ENCODE data around the gene LRBA.
"Not testable (repeated sequence)": the region's sequence is repeated elsewhere in the genome, so short reads cannot be mapped to it uniquely, and the experiment has no call there.

Gene LRBA

DNA sequence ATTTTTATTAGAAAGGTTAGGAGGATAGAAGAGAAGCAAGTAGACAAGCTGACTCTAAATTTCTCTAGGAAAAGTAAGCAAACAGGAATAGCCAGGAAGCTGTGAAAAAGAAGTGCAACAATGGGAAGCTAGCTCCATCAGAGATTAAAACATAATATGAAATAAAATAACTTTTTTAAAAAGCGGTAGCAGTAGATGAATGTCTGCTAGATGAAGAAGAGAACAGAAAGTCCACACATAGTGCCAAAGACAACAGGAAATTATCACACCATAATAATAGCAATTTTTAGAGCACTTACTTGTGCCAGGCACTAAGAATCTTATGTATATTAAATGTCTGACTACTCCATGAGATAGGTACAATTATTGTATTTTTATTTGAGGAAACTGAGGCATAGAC lies 53.5 kb downstream of the LRBA start:
- no peak overlapping the region for H3K27ac ChIP-seq (ENCODE audit: low read length)
- H3K36me3 ChIP-seq (replicated peaks; ENCODE audit: insufficient read depth, low read length), result no peaks in the 10 kb centered on the region
- no peak for DNase-seq
- peaks cover 48% of the 10 kb centered on the region for H3K79me2 ChIP-seq (ENCODE audit: low read length)
- H3K27me3 ChIP-seq (replicated peaks; ENCODE audit: insufficient read depth, low read length), result no peaks in the 10 kb centered on the region
- 0 out of 2 replicates have a peak, but pooled peaks cover 8% of the 10 kb centered on the region for H3F3A ChIP-seq (ENCODE audit: insufficient read depth, low read length)
- no peak overlapping the region for H3K9ac ChIP-seq (ENCODE audit: low read length)
- H4K20me1 ChIP-seq (ENCODE audit: insufficient read depth, low read length), result no peaks in the 10 kb centered on the region; the same call in 1 of the 2 replicates
- H3K4me2 ChIP-seq (ENCODE audit: low read depth, low read length), result no peak overlapping the region
- H3K4me1 ChIP-seq (ENCODE audit: low read length), result peaks cover 7% of the 10 kb centered on the region; the same call in 1 of the 2 replicates
- no peaks in the 10 kb centered on the region for H3K9me3 ChIP-seq (replicated peaks; ENCODE audit: insufficient read depth, low read length)
- H2AFZ ChIP-seq (ENCODE audit: low read length), result no peak overlapping the region
- no peak for TF ChIP-seq EZH2 (optimal IDR thresholded peaks at IDR 0.05; ENCODE audit: low read depth, low read length)
- TF ChIP-seq, protein P1, sequence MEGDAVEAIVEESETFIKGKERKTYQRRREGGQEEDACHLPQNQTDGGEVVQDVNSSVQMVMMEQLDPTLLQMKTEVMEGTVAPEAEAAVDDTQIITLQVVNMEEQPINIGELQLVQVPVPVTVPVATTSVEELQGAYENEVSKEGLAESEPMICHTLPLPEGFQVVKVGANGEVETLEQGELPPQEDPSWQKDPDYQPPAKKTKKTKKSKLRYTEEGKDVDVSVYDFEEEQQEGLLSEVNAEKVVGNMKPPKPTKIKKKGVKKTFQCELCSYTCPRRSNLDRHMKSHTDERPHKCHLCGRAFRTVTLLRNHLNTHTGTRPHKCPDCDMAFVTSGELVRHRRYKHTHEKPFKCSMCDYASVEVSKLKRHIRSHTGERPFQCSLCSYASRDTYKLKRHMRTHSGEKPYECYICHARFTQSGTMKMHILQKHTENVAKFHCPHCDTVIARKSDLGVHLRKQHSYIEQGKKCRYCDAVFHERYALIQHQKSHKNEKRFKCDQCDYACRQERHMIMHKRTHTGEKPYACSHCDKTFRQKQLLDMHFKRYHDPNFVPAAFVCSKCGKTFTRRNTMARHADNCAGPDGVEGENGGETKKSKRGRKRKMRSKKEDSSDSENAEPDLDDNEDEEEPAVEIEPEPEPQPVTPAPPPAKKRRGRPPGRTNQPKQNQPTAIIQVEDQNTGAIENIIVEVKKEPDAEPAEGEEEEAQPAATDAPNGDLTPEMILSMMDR (IDR thresholded peaks at IDR 0.05; ENCODE audit: low read length), result no peak
- TF ChIP-seq EZH2phosphoT487 (IDR thresholded peaks at IDR 0.05; ENCODE audit: low read length), result no peak
- no peak overlapping the region for H3K4me3 ChIP-seq (ENCODE audit: low read length)
- no peaks in the 10 kb centered on the region for H3K9me2 ChIP-seq (replicated peaks; ENCODE audit: insufficient read depth, low read length)

DNA sequence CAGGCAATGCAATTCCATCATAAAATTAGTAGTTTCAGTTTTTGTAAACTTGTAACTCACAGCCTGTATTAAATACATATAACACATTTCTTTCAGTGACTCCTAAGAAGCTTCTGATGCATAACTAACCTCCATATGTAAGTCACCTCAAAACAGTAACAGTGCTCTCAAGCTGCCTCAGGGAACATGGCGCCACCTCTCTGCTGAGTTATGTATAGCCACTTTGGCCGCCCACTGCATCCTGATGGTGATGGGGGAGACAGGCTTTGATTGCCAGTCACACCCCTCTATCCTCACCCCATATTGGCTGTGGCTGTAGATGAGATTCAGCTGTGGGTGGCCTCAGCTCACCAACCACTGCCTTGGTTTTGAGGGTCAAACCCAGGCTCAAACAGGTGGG lies 54.3 kb downstream of the LRBA start:
- Histone ChIP-seq H3K9me2 (replicated peaks; ENCODE audit: insufficient read depth, low read length) (no peaks in the 10 kb centered on the region), H3K4me1 (ENCODE audit: low read length) (peaks cover 7% of the 10 kb centered on the region; the same call in 1 of the 2 replicates), H3F3A (ENCODE audit: insufficient read depth, low read length) (0 out of 2 replicates have a peak, but pooled peaks cover 8% of the 10 kb centered on the region), H3K36me3 (replicated peaks; ENCODE audit: insufficient read depth, low read length) (no peaks in the 10 kb centered on the region), H3K4me3 (ENCODE audit: low read length) (no peak overlapping the region), H3K9ac (ENCODE audit: low read length) (no peak overlapping the region), H3K27me3 (replicated peaks; ENCODE audit: insufficient read depth, low read length) (no peaks in the 10 kb centered on the region), H4K20me1 (ENCODE audit: insufficient read depth, low read length) (no peaks in the 10 kb centered on the region; the same call in 1 of the 2 replicates), H3K9me3 (replicated peaks; ENCODE audit: insufficient read depth, low read length) (no peaks in the 10 kb centered on the region), H3K27ac (ENCODE audit: low read length) (no peak overlapping the region), H3K4me2 (ENCODE audit: low read depth, low read length) (no peak overlapping the region), H3K79me2 (ENCODE audit: low read length) (peaks cover 50% of the 10 kb centered on the region), H2AFZ (ENCODE audit: low read length) (no peak overlapping the region)
- DNase-seq, result peak; percentile 33
- TF ChIP-seq EZH2 (optimal IDR thresholded peaks at IDR 0.05; ENCODE audit: low read depth, low read length), result no peak
- TF ChIP-seq, protein P1 (IDR thresholded peaks at IDR 0.05; ENCODE audit: low read length), result peak; percentile 65

DNA sequence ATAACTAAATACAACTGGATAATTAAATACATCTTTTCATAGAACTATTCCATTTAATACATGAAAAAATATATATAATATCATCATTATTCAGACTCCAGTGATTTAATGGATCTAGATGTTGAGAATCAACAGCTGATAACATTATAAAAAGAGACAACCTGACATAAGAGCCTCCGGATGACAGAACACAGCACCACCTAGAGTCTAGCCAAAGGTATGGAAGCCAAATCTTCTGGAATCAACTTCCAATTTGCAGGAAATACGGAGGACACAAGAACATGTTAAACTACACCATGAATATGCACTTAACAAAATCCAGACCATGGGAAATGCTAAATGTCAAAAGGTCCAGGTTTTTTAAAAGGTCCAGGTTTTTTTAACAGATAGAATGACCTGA lies 55.0 kb downstream of the LRBA start:
- H2AFZ ChIP-seq (ENCODE audit: low read length), result no peak overlapping the region
- DNase-seq, result no peak
- no peak overlapping the region for H3K9ac ChIP-seq (ENCODE audit: low read length)
- no peaks in the 10 kb centered on the region for H3K36me3 ChIP-seq (replicated peaks; ENCODE audit: insufficient read depth, low read length)
- H3K27ac ChIP-seq (ENCODE audit: low read length), result no peak overlapping the region
- H3K4me1 ChIP-seq (ENCODE audit: low read length), result peaks cover 7% of the 10 kb centered on the region; the same call in 1 of the 2 replicates
- H3K27me3 ChIP-seq (replicated peaks; ENCODE audit: insufficient read depth, low read length), result no peaks in the 10 kb centered on the region
- H3K4me3 ChIP-seq (ENCODE audit: low read length), result no peak overlapping the region
- H3K79me2 ChIP-seq (ENCODE audit: low read length), result peaks cover 43% of the 10 kb centered on the region
- no peaks in the 10 kb centered on the region; the same call in 1 of the 2 replicates for H4K20me1 ChIP-seq (ENCODE audit: insufficient read depth, low read length)
- H3K9me2 ChIP-seq (replicated peaks; ENCODE audit: insufficient read depth, low read length), result no peaks in the 10 kb centered on the region
- H3K4me2 ChIP-seq (ENCODE audit: low read depth, low read length), result no peak overlapping the region
- no peak for TF ChIP-seq EZH2 (optimal IDR thresholded peaks at IDR 0.05; ENCODE audit: low read depth, low read length)
- TF ChIP-seq, protein P1 (IDR thresholded peaks at IDR 0.05; ENCODE audit: low read length), result peak; percentile 48
- no peaks in the 10 kb centered on the region for H3K9me3 ChIP-seq (replicated peaks; ENCODE audit: insufficient read depth, low read length)
- H3F3A ChIP-seq (ENCODE audit: insufficient read depth, low read length), result peaks cover 11% of the 10 kb centered on the region; the same call in 1 of the 2 replicates

DNA sequence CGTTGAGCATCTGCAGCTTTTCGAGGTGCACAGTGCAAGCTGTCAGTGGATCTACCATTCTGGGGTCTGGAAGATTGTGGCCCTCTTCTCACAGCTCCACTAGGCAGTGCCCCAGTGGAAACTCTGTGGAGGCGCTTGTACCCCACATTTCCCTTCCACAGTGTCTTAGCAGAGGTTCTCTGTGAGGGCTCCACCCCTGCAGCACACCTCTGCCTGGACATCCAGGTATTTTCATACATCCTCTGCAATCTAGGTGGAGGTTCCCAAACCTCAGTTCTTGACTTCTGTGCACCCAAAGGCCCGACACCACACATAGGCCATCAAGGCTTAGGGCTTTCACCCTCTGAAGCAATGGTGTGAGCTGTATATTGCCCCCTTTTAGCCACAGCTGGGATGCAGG lies 57.1 kb downstream of the LRBA start:
- H2AFZ ChIP-seq (ENCODE audit: low read length); H3K36me3 ChIP-seq (replicated peaks; ENCODE audit: insufficient read depth, low read length); H3K4me1 ChIP-seq (ENCODE audit: low read length); H3K9ac ChIP-seq (ENCODE audit: low read length); H3K27ac ChIP-seq (ENCODE audit: low read length); H3K9me3 ChIP-seq (replicated peaks; ENCODE audit: insufficient read depth, low read length); H3K4me2 ChIP-seq (ENCODE audit: low read depth, low read length); H3K4me3 ChIP-seq (ENCODE audit: low read length); H3K9me2 ChIP-seq (replicated peaks; ENCODE audit: insufficient read depth, low read length); DNase-seq; H4K20me1 ChIP-seq (ENCODE audit: insufficient read depth, low read length); H3K27me3 ChIP-seq (replicated peaks; ENCODE audit: insufficient read depth, low read length): not testable (repeated sequence)
- peaks cover 43% of the 10 kb centered on the region for H3K79me2 ChIP-seq (ENCODE audit: low read length)
- peaks cover 16% of the 10 kb centered on the region for H3F3A ChIP-seq (ENCODE audit: insufficient read depth, low read length)

DNA sequence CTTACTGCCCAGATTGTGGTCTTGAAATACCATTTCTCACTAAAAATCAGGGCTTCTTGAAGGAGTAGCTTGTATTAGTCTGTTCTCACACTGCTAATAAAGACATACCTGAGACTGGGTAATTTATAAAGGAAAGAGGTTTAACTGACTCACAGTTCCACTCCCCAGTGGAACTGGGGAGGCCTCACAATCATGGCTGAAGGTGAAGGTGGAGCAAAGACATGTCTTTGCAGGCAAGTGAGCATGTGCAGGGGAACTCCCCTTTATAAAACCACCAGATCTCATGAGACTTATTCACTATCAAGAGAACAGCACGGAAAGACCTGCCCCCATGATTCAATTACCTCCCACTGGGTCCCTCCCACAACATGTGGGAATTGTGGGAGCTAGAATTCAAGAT lies 58.0 kb downstream of the LRBA start:
- H3K9ac ChIP-seq (ENCODE audit: low read length); H3K9me3 ChIP-seq (replicated peaks; ENCODE audit: insufficient read depth, low read length); H4K20me1 ChIP-seq (ENCODE audit: insufficient read depth, low read length); DNase-seq; H3K36me3 ChIP-seq (replicated peaks; ENCODE audit: insufficient read depth, low read length); H3K4me2 ChIP-seq (ENCODE audit: low read depth, low read length); H3K27me3 ChIP-seq (replicated peaks; ENCODE audit: insufficient read depth, low read length); H2AFZ ChIP-seq (ENCODE audit: low read length); H3K9me2 ChIP-seq (replicated peaks; ENCODE audit: insufficient read depth, low read length); H3K4me3 ChIP-seq (ENCODE audit: low read length); H3K27ac ChIP-seq (ENCODE audit: low read length); H3K4me1 ChIP-seq (ENCODE audit: low read length): not testable (repeated sequence)
- H3F3A ChIP-seq (ENCODE audit: insufficient read depth, low read length), result peaks cover 12% of the 10 kb centered on the region
- peaks cover 47% of the 10 kb centered on the region for H3K79me2 ChIP-seq (ENCODE audit: low read length)

DNA sequence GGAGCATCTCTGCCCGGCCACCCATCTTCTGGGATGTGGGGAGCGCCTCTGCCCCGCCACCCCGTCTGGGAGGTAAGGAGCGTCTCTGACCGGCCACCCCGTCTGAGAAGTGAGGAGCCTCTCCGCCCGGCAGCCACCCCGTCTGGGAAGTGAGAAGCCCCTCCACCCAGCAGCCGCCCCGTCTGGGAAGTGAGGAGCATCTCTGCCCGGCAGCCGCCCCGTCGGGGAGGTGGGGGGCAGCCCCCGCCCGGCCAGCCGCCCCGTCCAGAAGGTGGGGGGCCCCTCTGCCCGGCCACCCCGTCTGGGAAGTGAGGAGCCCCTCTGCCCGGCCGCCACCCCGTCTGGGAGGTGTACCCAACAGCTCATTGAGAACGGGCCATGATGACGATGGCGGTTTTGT lies 61.2 kb downstream of the LRBA start:
- not testable (repeated sequence) for H3K9me3 ChIP-seq (replicated peaks; ENCODE audit: insufficient read depth, low read length); DNase-seq; H3K27ac ChIP-seq (ENCODE audit: low read length); H3K4me1 ChIP-seq (ENCODE audit: low read length); H3K27me3 ChIP-seq (replicated peaks; ENCODE audit: insufficient read depth, low read length); H3K36me3 ChIP-seq (replicated peaks; ENCODE audit: insufficient read depth, low read length); H2AFZ ChIP-seq (ENCODE audit: low read length); H3K4me2 ChIP-seq (ENCODE audit: low read depth, low read length); H4K20me1 ChIP-seq (ENCODE audit: insufficient read depth, low read length); H3K9ac ChIP-seq (ENCODE audit: low read length); H3K9me2 ChIP-seq (replicated peaks; ENCODE audit: insufficient read depth, low read length); H3K4me3 ChIP-seq (ENCODE audit: low read length); H3F3A ChIP-seq (ENCODE audit: insufficient read depth, low read length)
- peaks cover 52% of the 10 kb centered on the region for H3K79me2 ChIP-seq (ENCODE audit: low read length)

Measured in MM.1S (cell line).